GM06990 (cell line): ENCODE data around the gene SNPH.

ENCODE experiments used
- DNase-seq: peaks from one replicate; pipeline ENCODE4 v3.0.0-alpha.2; 2011; ENCODE audit not compliant: insufficient read length; ENCODE audit errors: extremely low read depth
- H3K27me3 ChIP-seq: replicated peaks from 2 replicates; pipeline ENCODE4 v1.6.0; 2011; ENCODE audit warnings: low read length; ENCODE audit not compliant: control insufficient read depth, insufficient read depth
- H3K36me3 ChIP-seq: 2 replicates; pipeline ENCODE4 v1.5.1; 2011; ENCODE audit warnings: low read length; ENCODE audit not compliant: control insufficient read depth, insufficient read depth
- H3K4me3 ChIP-seq: replicated peaks from 2 replicates; pipeline ENCODE4 v1.5.1; 2011; ENCODE audit warnings: low read depth, mild to moderate bottlenecking, control low read depth, low read length
- CTCF ChIP-seq: IDR thresholded peaks from 2 replicates; pipeline ENCODE4 v1.5.1; 2011; ENCODE audit warnings: low read length, control low read depth, mild to moderate bottlenecking, inconsistent platforms; ENCODE audit not compliant: insufficient read depth, poor library complexity, severe bottlenecking

The SNPH gene

GRCh38 chr20:1294497-1294896 lies 28.4 kb downstream of the SNPH start:
- Histone ChIP-seq H3K27me3 (no peaks in the 10 kb centered on the region; the same call in none of the 2 replicates), H3K4me3 (no peak overlapping the region), H3K36me3 (no peaks in the 10 kb centered on the region)
- DNase-seq: no peak
- no peak for TF ChIP-seq CTCF

- no peak overlapping the region for H3K4me3 ChIP-seq
- no peaks in the 10 kb centered on the region for H3K36me3 ChIP-seq
- no peak for TF ChIP-seq CTCF
- H3K27me3 ChIP-seq: no peaks in the 10 kb centered on the region; the same call in none of the 2 replicates
- DNase-seq: no peak
Observed at GRCh38 chr20:1295276-1295930, 29.3 kb downstream of the SNPH start.

GRCh38 chr20:1296117-1296610 lies 30.1 kb downstream of the SNPH start:
- Histone ChIP-seq H3K27me3 (no peaks in the 10 kb centered on the region; the same call in none of the 2 replicates), H3K4me3 (no peak overlapping the region), H3K36me3 (no peaks in the 10 kb centered on the region)
- no peak for DNase-seq
- no peak for TF ChIP-seq CTCF

- Histone ChIP-seq H3K27me3 (no peaks in the 10 kb centered on the region; the same call in none of the 2 replicates), H3K4me3 (no peak overlapping the region), H3K36me3 (no peaks in the 10 kb centered on the region)
- DNase-seq: no peak
- no peak for TF ChIP-seq CTCF
Observed at GRCh38 chr20:1296922-1297321, 30.8 kb downstream of the SNPH start.

GRCh38 chr20:1297486-1297885 lies 31.4 kb downstream of the SNPH start:
- H3K36me3 ChIP-seq: no peaks in the 10 kb centered on the region
- no peaks in the 10 kb centered on the region; the same call in 1 of the 2 replicates for H3K27me3 ChIP-seq
- H3K4me3 ChIP-seq: no peak overlapping the region
- no peak for DNase-seq
- no peak for TF ChIP-seq CTCF

- no peaks in the 10 kb centered on the region; the same call in 1 of the 2 replicates for H3K27me3 ChIP-seq
- no peak for TF ChIP-seq CTCF
- no peaks in the 10 kb centered on the region for H3K36me3 ChIP-seq
- no peak for DNase-seq
- no peak overlapping the region for H3K4me3 ChIP-seq
Observed at GRCh38 chr20:1298166-1298565, 32.1 kb downstream of the SNPH start.
